ENCODE results near the gene LRRC27.
A peak's percentile ranks its signal among the peaks of the same experiment; 100 is the strongest.

The LRRC27 gene

GRCh38 chr10:132382231-132382922, 50.4 kb downstream of the LRRC27 start:
- H3K36me3 ChIP-seq (replicated peaks; ENCODE audit: low read depth, low read length): no peaks in the 10 kb centered on the region
- H3K27ac ChIP-seq (ENCODE audit: low read length): no peak overlapping the region
- no peaks in the 10 kb centered on the region for H3K79me2 ChIP-seq (ENCODE audit: low read length)
- H2AFZ ChIP-seq (ENCODE audit: low read depth, low read length): no peak overlapping the region
- peaks cover 6% of the 10 kb centered on the region for H3K4me1 ChIP-seq (ENCODE audit: low read length)
- no peaks in the 10 kb centered on the region for H3K9me3 ChIP-seq (ENCODE audit: insufficient read depth, low read length)
- no peak overlapping the region for H3K4me2 ChIP-seq (ENCODE audit: low read length)
- H3K9ac ChIP-seq (ENCODE audit: low read length): no peak overlapping the region
- TF ChIP-seq EZH2phosphoT487 (IDR thresholded peaks at IDR 0.05; ENCODE audit: low read depth): no peak
- TF ChIP-seq CTCF (IDR thresholded peaks at IDR 0.05; ENCODE audit: low read depth, low read length): no peak
- H3K27me3 ChIP-seq (ENCODE audit: low read depth, low read length): no peaks in the 10 kb centered on the region
- H3K4me3 ChIP-seq (ENCODE audit: low read length): no peak overlapping the region
- H4K20me1 ChIP-seq (ENCODE audit: insufficient read depth, low read length): no peaks in the 10 kb centered on the region

- Histone ChIP-seq H3K27me3 (ENCODE audit: low read depth, low read length) (no peaks in the 10 kb centered on the region), H3K27ac (ENCODE audit: low read length) (no peak overlapping the region), H3K4me3 (ENCODE audit: low read length) (no peak overlapping the region), H3K9ac (ENCODE audit: low read length) (no peak overlapping the region), H3K79me2 (ENCODE audit: low read length) (no peaks in the 10 kb centered on the region), H2AFZ (ENCODE audit: low read depth, low read length) (no peak overlapping the region), H3K4me1 (ENCODE audit: low read length) (peaks cover 11% of the 10 kb centered on the region), H3K9me3 (ENCODE audit: insufficient read depth, low read length) (no peaks in the 10 kb centered on the region), H4K20me1 (ENCODE audit: insufficient read depth, low read length) (no peaks in the 10 kb centered on the region), H3K36me3 (replicated peaks; ENCODE audit: low read depth, low read length) (no peaks in the 10 kb centered on the region), H3K4me2 (ENCODE audit: low read length) (peak overlapping the region; percentile 30)
- TF ChIP-seq CTCF (IDR thresholded peaks at IDR 0.05; ENCODE audit: low read depth, low read length) (no peak), EZH2phosphoT487 (IDR thresholded peaks at IDR 0.05; ENCODE audit: low read depth) (no peak)
Observed at GRCh38 chr10:132383101-132383500, 51.1 kb downstream of the LRRC27 start.

- peaks cover 11% of the 10 kb centered on the region for H3K4me1 ChIP-seq (ENCODE audit: low read length)
- H3K36me3 ChIP-seq (replicated peaks; ENCODE audit: low read depth, low read length): no peaks in the 10 kb centered on the region
- H2AFZ ChIP-seq (ENCODE audit: low read depth, low read length): no peak overlapping the region
- no peaks in the 10 kb centered on the region for H4K20me1 ChIP-seq (ENCODE audit: insufficient read depth, low read length)
- no peak for TF ChIP-seq EZH2phosphoT487 (IDR thresholded peaks at IDR 0.05; ENCODE audit: low read depth)
- TF ChIP-seq CTCF (IDR thresholded peaks at IDR 0.05; ENCODE audit: low read depth, low read length): no peak
- no peaks in the 10 kb centered on the region for H3K27me3 ChIP-seq (ENCODE audit: low read depth, low read length)
- H3K27ac ChIP-seq (ENCODE audit: low read length): no peak overlapping the region
- H3K9me3 ChIP-seq (ENCODE audit: insufficient read depth, low read length): no peaks in the 10 kb centered on the region
- no peak overlapping the region for H3K4me3 ChIP-seq (ENCODE audit: low read length)
- peak overlapping the region; percentile 30; the same call in 1 of the 2 replicates for H3K4me2 ChIP-seq (ENCODE audit: low read length)
- no peaks in the 10 kb centered on the region for H3K79me2 ChIP-seq (ENCODE audit: low read length)
- no peak overlapping the region for H3K9ac ChIP-seq (ENCODE audit: low read length)
Observed at GRCh38 chr10:132383751-132384196, 51.8 kb downstream of the LRRC27 start.

- Histone ChIP-seq H3K36me3 (replicated peaks; ENCODE audit: low read depth, low read length) (no peaks in the 10 kb centered on the region), H3K27me3 (ENCODE audit: low read depth, low read length) (no peaks in the 10 kb centered on the region), H3K4me1 (ENCODE audit: low read length) (peaks cover 11% of the 10 kb centered on the region), H3K9me3 (ENCODE audit: insufficient read depth, low read length) (no peaks in the 10 kb centered on the region), H3K79me2 (ENCODE audit: low read length) (no peaks in the 10 kb centered on the region), H3K4me3 (ENCODE audit: low read length) (no peak overlapping the region), H3K27ac (ENCODE audit: low read length) (no peak overlapping the region), H4K20me1 (ENCODE audit: insufficient read depth, low read length) (no peaks in the 10 kb centered on the region), H2AFZ (ENCODE audit: low read depth, low read length) (no peak overlapping the region), H3K4me2 (ENCODE audit: low read length) (no peak overlapping the region), H3K9ac (ENCODE audit: low read length) (no peak overlapping the region)
- TF ChIP-seq EZH2phosphoT487 (IDR thresholded peaks at IDR 0.05; ENCODE audit: low read depth) (no peak), CTCF (IDR thresholded peaks at IDR 0.05; ENCODE audit: low read depth, low read length) (no peak)
Observed at GRCh38 chr10:132384618-132385388, 52.8 kb downstream of the LRRC27 start.

Measured in OCI-LY3 (cell line).